Measurements from ENCODE around the gene AIPL1.

The AIPL1 gene

GRCh38 chr17:6387442-6387841 is 47.5 kb downstream of the AIPL1 start:
- no peak for DNase-seq (ENCODE audit: low spot score)
- TF ChIP-seq CTCF (IDR thresholded peaks at IDR 0.05; ENCODE audit: extremely low read depth, missing control alignments): no peak

- no peak for DNase-seq (ENCODE audit: low spot score)
- no peak for TF ChIP-seq CTCF (IDR thresholded peaks at IDR 0.05; ENCODE audit: extremely low read depth, missing control alignments)
Measured at GRCh38 chr17:6386041-6386630, 48.8 kb downstream of the AIPL1 start.

GRCh38 chr17:6384481-6384880 is 50.4 kb downstream of the AIPL1 start:
- no peak for DNase-seq (ENCODE audit: low spot score)
- no peak for TF ChIP-seq CTCF (IDR thresholded peaks at IDR 0.05; ENCODE audit: extremely low read depth, missing control alignments)

GRCh38 chr17:6381526-6382465 is 53.1 kb downstream of the AIPL1 start:
- TF ChIP-seq CTCF (IDR thresholded peaks at IDR 0.05; ENCODE audit: extremely low read depth, missing control alignments): no peak
- DNase-seq (ENCODE audit: low spot score): no peak

- no peak for DNase-seq (ENCODE audit: low spot score)
- no peak for TF ChIP-seq CTCF (IDR thresholded peaks at IDR 0.05; ENCODE audit: extremely low read depth, missing control alignments)
Measured at GRCh38 chr17:6380915-6381438, 53.9 kb downstream of the AIPL1 start.

GRCh38 chr17:6377906-6378305 is 57.0 kb downstream of the AIPL1 start:
- TF ChIP-seq CTCF (IDR thresholded peaks at IDR 0.05; ENCODE audit: extremely low read depth, missing control alignments): no peak
- DNase-seq (ENCODE audit: low spot score): no peak

GRCh38 chr17:6376931-6377361 is 58.0 kb downstream of the AIPL1 start:
- no peak for TF ChIP-seq CTCF (IDR thresholded peaks at IDR 0.05; ENCODE audit: extremely low read depth, missing control alignments)
- DNase-seq (ENCODE audit: low spot score): no peak
